GM19043 (cell line): Measurements from ENCODE around the gene TRIM66.

Experiments used
- ATAC-seq: cut with Tn5 transposase; IDR thresholded peaks from one replicate; pipeline ENCODE4 v1.9.1; 2021; ENCODE audit warnings: low read depth; ENCODE audit not compliant: unreplicated experiment

The TRIM66 gene

DNA sequence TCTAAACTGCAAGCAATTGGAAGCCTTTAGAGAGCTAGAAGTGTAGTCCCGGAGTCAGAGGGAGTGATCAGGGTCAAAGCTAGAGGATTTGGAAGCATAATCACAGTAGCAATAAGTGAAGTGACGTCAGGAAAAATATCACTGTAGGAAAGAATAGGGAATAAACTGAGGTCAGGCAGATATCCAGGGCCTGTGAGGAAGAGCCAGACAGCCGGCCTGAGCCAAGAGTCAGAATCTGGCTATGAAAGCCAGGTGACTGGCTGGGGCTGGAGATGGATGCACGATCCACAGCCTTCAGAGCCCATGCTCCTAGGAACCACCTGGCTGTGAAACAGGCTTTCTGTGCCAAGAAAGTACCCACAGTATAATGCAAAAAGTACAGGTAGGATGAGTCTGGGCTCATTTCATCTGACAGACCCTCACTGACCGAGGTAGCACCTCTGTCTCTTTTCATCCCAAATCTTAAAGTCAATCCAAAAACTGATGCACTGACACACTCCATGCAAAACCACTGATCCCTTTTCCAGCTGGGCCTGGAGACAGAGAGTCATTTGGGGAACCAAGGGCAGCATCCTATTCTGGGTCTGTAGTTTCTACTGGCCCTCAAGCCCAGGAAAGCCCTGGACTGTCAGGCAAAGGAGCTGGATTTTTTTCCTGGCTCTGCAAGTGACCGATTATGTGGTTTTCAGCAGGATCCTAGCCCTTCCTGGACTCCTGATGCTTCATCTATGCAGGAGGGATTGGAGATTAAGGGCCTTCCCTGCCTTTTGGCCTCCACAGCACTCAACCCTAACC, 21.3 kb downstream of the TRIM66 start:
- ATAC-seq = no peak

DNA sequence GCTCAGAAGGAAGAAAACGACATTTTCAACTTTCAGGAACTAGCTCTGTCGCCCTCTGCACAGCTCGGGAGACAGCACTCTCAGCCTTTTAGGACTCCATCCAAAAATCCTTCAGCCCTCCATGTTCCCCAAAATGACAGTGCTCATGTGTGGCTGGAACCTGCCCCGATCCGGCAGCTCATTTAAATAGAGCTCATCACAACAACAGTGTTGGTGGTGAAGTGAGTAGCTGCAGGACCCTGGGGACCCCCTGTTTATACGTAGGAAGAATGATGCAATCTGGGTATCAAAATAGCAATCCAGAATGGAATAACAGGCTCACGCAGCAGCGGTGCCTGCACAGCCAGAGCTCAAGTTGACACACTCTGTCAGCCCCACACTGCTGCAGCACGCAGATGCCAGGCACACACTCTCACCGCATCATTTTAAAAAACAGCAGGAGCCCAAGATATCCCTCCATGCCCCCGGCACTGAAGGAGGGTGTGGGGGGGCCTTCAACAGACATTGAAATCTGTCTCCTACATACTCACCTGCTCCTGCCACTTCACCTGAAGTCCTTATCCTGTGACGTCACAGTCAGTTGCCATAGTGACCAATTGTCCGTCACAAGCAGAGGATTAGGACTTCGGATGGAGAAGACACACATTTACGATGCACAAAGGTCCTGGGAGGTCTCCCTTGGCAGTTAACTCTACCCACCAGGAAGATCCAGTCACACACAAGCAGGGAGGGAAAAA, 24.0 kb downstream of the TRIM66 start:
- no peak for ATAC-seq

DNA sequence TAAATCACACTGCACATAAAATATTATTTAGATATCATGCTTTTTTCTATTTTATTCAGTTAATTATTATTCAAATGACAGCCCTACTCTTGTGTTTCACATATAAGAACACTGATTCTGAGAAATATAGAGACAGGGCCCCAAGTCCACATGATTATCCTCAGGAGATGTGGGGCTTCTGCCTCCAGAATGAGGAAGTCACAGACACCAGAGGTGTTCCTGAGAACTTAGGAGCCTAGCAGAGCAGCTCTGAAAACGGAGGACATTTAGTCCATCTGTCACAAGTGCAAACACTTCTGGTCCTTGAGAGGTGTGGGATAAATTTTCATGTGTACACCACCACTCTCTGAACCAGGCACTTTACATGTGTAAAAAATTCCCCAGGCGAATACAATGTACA, 26.2 kb downstream of the TRIM66 start:
- no peak for ATAC-seq

DNA sequence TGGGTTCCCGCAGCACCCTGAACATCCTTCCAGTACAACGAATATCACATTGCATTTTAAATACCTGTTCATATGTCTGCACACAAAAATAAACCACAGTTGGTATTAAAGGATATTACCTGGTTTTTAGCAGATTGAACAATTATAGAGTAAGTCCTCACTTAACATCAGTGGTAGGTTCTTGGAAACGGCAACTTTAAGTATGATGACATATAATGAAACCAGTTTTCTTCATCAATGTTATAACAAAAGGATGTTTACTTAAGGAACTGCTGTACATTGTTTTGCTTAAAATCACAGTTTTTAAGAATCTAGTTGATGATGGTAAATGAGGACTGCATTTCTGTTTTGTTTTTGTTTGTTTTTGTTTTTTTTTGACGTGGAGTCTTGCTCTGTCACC, 28.0 kb downstream of the TRIM66 start:
- no peak for ATAC-seq

DNA sequence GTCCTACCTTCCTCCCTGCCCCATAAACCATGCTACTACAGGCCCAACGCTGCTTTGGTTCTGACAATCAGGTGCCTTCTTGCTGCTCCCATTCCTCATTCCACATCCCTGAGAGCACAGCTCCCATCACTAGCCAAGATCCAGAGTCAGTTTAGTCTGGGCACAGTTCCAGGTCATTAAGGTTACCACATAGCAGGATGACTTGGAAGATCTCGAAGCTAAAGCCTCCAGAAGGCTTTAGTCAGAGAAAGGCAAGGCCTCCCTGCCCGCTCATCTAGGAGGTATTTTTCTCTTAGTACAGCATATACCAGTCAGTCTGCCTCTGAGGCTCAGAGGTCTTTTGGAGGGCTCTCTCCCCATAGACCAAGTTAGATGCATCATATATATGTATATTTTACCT, 30.3 kb downstream of the TRIM66 start:
- ATAC-seq = no peak

DNA sequence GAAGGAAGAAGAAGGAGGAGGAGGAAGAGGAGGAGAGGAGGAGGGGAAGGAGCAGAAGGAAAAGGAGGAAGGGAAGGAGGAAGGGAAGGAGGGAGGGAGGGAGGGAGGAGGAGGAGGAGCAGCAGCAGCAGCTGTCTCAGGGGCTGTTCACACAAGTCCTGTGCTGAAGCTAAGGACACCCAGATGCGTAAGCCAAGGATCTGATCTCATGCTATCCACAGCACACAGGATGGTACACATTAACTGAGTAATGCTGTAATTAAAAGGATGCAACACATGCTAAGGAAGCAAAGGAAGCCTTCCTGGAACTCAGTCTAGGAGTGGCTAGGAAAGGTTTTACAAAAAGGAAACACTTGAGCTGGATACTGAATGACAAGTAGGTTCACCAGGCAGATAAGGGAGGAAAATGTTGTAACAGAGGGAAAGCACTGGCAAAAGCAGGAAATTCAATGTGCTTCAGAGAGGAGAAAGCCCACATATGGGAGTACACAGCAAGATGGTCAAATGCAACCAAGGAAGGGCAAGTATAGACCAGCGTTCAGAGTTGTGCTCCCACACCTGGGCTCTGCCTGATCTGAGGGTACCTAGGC, 32.0 kb downstream of the TRIM66 start:
- no peak for ATAC-seq

DNA sequence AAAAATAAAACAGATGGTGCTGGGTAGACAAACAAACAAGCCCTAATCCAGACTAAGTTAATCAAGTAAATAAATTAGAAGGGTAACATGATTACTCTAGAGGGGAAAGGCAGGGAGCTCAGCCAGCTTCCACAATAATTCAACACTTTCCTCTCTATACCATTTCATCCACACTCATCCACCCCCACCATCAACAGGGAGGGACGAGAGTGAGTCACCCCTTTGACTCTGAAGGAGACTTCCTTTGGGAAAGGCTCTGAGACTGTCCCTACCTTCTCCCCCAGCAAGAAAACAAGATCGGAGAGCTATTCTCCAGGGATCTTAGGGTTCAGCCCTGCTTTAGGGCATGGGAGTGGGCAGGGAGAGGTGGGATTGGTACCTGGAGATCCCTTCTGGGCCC, 33.1 kb downstream of the TRIM66 start:
- ATAC-seq = no peak

DNA sequence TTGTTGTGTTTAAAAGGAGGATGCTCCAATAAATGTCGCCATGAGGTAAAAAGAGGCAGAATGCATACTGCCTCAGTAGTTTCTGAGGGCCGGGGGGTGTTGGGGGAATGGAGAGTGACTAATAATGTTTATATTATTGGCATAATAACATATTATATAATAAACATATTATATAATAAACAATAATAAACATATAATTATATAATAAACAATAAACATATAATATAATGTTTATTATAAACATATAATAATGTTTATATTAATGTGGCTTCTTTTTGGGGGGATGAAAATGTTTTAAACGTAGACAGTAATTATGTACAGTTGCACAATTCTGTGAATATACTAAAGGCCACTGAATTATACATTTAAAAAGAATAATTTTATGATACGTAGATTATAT, 35.6 kb downstream of the TRIM66 start:
- ATAC-seq = no peak

DNA sequence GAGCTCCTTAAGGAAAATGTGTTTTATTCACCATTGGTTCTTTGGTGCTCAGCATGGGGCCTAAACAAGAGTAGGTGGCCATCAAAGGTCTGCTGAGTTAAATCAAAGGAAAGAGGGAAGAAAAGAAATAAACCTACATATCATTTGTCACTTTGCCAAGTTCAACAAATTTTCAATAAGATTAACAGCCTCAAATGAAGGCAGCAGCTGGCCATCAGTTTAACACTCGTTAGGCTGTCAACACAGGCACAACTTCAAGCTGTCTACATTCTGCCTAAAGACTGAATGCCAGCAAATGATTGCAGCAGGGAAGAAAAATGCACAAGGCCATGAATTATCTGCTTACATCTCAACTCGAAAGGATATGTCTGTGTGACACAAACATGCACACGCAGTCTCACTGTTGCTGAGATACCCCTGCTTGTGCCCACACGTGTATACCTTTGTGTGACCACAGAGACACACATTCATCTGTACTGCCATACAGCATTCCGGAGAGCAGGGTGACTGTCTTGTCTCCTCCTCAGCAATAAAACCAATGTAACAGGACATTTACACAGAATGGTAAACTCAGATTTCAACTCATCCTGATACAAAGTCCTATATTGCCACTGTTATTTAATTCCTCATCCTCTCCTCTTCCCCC, 40.1 kb downstream of the TRIM66 start:
- ATAC-seq = no peak

DNA sequence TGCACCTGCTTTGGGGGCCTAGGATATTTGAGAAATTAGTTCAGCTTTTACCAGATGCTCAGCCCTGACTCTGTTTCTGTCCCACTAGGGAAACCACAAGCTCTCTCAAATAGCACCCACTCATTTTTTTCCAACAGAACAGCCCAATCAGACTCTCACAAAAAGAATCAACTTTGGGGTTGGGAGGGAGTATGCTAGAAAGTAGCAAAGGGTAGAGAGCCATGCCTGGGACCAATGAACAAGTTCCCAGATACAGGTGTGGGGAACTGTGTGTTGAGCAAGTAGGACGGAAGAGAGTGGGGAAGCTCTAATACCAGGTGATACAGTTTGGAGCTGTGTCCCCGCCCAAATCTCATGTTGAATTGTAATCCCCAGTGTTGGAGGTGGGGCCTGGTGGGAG, 41.1 kb downstream of the TRIM66 start:
- ATAC-seq = no peak

DNA sequence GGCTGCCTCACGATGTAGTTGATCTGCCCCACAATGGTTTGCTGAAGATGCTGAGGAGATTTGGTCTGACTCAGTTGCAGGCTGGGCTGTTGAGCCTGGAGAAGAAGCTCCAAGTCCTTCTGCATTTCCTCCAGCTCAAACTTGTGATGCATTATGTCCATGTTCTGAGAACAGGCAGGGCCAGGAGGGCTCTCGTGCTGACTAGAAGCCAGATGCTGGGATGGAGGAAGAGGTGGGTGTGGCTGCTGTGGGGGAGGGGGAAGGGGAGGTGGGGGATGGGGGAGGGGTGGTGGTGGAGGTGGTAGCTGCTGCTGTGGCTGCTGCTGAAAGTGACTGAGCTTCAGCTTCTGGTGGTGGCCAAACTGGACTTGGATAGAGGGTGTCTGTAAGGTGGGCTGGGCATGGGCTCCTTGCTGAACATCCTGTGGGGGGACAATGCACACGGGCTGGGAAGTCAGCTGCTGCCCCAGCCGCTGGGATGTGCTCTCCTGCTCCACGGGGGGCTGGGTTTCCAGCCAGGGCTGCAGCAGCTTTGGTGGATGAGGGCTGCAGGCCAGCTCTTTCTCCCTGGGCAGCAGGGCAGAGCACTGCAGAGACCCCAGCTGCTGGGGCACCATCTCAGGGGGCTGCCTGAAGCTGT, 42.1 kb downstream of the TRIM66 start:
- no peak for ATAC-seq

DNA sequence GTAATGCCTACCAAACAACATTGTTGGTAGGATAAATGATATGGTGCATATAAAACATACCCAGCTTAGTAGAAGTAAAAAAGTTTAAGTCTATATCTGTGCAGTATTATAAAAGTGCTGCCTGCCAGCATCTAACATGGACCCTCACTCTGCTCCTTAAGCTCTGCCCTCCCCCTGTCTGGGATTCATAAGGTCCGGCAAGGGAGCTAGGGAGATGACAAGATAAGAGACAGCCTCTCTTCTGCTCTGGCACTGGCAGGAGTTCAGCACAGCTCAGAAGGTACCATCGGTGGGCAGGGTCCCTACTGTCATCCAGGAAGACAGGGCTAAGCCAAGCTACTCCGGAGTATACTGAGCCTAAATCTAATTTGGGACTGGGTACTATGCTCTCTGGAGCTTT, 42.8 kb downstream of the TRIM66 start:
- ATAC-seq = no peak

DNA sequence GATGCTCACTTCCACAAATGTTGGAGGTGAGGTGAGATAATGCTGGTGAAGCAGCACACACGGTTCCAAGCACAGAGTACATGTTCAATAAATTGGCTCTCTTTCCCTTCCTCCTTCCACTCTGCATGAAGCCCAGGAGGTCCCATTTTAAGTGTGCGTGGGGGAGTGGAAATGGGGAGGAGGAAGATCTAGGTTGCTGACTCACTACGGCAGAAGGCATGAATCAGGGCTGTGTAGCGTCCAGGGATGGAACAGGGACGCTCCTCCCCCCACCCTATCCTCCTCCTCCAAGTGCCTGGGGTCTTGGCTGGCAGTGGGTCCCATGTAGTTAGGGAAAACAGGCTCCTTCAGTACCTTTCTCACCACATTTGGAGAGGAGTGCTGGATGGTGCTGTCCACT, 44.2 kb downstream of the TRIM66 start:
- ATAC-seq = no peak

DNA sequence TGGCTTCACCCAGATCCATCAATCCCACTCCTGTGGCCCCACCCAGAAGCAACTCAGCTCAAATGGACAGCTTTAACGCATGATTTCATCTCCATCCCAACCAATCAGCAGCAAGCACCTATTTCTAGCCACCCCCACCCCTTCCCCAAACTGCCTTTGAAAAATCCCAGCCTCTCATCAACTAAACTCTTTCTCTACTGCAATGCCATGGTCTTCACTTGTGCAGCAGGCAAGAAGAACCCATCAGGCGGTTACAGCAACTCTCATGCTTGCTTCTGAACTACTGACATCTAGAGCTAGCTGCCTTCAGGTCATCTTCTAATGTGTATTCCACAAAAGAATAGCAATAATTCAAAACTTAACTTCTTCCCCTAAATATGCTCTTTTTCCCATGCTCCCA, 46.3 kb downstream of the TRIM66 start:
- no peak for ATAC-seq

DNA sequence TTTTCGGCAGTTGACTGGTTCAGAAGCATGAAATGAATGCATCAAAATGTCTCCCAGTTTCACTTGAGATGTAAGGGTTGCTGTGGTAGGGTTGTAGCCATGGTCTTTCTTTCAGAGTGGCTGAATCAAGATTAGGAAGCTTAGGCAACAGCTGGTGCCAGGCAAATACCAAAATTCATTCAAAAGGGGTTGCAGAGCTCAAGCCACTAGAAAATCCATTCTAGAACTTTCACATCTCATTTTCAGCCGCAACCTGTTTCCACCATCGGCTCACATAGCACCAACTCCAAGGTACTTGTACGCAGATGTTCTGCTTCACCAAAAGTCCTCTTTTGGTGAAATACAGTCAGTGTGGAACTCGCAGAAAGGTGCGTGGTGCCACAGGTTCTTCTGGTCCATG, 48.0 kb downstream of the TRIM66 start:
- no peak for ATAC-seq

DNA sequence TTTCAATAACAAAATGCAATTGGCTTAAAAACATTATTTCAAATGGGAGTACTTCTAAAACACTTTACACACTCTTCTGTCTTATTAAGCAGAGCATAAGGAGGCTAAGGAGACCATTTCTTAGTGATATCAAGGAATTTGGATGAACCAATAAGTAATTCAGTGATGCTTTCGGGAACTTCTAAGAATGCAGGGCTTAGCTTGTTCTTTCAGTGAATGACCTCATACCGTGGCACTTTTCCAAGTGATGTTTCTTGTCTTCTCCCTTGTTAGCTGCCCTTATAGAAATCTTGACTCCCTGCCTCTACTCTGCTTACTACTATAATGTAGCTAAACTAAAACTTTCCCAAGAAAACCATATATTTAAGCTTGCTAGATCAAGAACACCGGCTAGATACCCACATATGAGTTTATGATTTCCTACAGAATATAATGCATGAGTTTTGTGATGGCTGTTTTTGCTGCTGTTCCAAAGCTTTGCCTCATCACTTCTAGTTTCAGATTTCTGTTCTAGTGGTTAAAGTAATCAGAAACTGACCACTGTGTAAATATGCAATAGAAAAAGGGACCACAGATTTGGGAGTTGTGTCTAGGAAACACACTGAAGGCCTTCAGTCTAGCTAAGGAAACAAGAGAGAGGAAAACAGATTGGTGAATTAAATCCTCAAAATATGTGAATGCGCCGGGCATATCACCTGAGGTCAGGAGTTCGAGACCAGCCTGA, 50.9 kb downstream of the TRIM66 start:
- ATAC-seq = no peak

DNA sequence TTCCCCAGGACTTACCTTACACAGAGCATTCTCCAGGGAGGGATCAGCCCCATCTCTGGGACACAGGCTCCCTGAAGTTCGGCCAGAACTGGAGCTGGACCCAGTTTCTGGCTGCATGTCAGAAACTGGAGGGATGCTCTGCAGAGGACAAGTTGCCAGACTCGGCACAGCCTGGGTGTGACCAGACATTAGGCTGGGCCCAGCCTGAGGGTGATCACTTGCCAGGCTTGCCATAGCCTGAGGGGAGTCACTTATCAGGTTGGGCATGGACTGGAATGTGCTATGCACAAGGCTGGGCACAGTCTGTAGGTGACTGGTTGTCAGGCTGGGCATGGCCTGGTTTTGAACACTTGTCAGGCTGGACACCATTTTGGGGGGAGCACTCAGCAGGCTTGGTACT, 57.8 kb downstream of the TRIM66 start:
- ATAC-seq = no peak

DNA sequence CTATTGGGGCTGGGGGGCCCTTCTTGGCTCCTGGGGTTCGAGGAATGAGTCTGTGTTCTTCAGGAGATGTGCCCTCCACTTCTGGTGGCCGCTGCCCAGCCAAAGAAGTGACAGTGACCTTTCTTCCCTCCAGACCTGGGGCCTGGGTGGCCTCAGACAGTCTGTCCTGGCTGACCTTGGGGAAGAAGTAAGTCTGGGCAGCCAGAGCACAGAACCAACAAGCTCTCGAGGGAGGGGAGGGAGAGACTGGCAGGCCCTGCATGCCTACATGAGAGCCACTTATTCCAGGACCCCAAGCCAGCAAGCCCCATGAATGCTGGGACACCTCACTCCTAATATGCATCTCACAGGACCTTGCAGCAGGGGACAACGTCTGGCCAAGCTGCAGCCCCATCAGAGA, 61.3 kb downstream of the TRIM66 start:
- ATAC-seq = no peak

DNA sequence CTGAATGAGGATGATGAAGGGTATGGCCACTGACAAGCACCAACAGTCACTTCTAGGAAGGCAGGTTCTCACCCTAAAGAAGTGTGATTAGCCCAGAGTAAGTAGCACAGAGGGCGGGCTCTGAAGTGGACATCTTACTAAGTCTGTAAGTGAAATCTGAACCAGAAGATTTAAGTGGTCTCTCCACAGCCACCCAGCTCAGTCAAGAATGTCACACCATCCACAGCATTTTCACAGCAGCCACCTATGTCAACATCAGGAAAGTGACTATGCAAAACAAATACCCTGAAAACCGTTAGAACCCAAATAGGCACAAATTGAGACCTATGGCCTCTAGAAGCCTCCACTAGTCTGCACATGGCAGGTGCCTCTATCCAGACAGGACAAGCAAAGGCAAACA, 65.4 kb downstream of the TRIM66 start:
- no peak for ATAC-seq

DNA sequence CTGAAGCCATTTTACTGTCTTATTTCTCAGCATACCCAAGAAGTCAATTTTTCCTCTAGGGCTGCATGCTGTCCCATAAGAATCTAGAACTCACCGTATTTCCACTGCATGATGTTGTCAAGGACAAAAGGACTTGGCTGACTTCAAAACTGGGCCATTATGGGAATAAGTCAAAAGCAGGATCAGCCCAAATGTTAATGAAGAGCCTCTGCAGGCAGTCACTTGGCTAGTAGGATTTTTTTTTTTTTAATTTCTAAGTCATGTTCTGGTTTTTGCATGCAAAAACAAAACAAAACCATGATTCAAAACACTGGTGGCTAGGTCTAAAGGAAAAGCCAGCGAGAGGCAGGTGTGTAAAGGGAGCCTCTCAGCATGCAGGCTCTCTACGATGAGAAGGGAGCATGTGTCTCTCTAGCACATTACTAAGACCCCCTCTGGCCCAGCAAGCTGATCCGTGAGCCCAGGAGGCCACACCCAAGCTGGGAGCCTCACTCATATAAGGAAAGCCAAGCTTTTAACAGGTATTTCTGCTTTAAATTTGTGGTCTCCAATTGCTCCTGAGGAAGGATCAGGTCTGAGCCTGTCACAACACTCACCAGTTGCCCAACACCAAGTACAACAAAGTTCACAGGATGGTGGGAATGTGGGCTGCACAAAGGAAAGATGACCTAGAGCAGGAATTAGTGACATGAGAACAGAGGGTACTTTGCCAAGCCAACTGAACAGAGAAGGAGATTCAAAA, 67.0 kb downstream of the TRIM66 start:
- ATAC-seq = no peak
